HG03064 (cell line): ENCODE results near the gene ACBD6.
"Not testable (repeated sequence)": the region's sequence is repeated elsewhere in the genome, so short reads cannot be mapped to it uniquely, and the experiment has no call there.

Experiments used
- ATAC-seq: cut with Tn5 transposase; IDR thresholded peaks from one replicate; pipeline ENCODE4 v1.9.1; 2021; ENCODE audit warnings: low read depth; ENCODE audit not compliant: unreplicated experiment

The ACBD6 gene

GRCh38 chr1:180502361-180503279 is at the start of gene ACBD6:
ACBD6 (minus strand) TSS chr1:180502577; CDS start chr1:180502266, 311 bp downstream.
- ATAC-seq = peak; percentile 81

- ATAC-seq = no peak
These were observed 49.6 kb upstream of the ACBD6 start for GRCh38 chr1:180551997-180552396.

DNA sequence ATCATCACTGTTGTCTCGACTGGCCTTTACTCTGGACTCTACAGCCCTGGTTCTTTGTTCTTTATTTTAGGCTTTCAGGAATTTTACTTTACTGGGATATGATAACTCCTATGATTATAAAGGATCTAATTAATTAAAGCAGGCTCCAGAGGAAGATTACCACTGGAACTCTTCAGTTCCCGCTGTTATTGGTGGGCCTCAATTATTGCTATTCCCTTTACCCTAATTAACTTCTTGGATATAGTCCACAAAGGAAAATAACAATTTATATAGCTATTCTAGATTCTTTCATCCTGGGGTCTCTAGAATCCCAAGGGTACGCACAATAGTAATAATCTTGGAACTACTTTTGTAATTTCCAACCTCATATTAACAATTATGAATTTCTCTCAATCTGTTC is 47.9 kb upstream of the ACBD6 start:
- no peak for ATAC-seq

DNA sequence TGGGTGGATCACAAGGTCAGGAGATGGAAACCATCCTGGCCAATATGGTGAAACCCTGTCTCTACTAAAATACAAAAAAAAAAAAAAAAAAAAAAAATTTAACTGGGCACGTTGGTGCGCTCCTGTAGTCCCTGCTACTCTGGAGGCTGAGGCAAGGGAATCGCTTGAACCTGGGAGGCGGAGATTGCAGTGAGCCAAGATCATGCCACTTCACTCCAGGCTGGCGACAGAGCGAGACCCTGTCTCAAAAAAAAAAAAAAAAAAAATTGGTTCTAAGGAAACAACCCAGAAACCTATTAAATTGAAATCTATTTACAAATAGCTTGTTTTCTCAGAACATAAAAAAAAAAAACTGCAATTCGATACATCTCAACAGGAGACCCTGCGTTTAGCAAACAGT is 47.4 kb upstream of the ACBD6 start:
- ATAC-seq = not testable (repeated sequence)

- no peak for ATAC-seq
These were observed 46.4 kb upstream of the ACBD6 start for GRCh38 chr1:180548686-180549317.

- no peak for ATAC-seq
These were observed 43.6 kb upstream of the ACBD6 start for GRCh38 chr1:180545991-180546390.

- ATAC-seq = no peak
These were observed 41.7 kb upstream of the ACBD6 start for GRCh38 chr1:180544050-180544449.

GRCh38 chr1:180542838-180543145 is 40.4 kb upstream of the ACBD6 start:
- no peak for ATAC-seq

GRCh38 chr1:180542113-180542837 is 39.9 kb upstream of the ACBD6 start:
- no peak for ATAC-seq

DNA sequence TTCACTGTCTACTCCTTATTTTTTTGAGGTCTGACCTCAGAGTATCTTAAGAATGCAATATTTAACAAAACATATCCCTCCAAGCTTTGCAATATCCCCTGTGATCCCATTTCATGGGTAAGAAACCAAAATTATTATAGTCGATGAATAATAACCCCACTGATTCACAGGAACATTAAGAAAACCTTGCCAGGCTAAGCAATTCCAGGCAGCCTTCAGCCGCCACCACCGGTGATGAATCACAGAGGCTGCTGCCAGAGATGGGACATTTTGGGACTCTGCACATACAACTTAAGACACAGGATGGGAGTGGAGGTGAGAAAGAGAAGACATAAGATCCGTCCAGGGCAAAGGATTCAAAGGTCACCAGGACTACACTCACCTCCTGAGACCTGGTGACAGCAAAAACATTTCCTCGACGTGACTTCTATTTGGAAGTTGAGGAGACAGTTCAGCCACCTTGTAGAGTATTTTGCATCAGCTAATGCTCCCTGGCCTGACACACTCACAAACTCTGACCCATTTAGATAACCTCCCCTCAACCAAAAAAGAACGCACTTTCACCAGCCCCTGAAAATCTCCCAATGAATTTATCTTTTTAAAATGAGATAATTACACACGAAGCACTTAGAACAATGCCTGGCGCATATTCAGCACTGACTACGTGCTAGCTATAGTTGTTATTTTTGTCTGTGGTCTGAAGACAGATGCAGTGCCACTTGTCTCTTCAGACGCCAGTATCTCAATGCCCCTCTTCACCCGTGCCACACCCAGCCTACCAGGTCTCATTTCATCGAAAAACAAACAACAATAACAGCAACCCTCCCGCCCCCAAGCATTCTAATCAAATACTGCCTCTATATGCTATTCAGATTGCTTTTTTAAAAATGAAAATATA is 38.6 kb upstream of the ACBD6 start:
- ATAC-seq = no peak

DNA sequence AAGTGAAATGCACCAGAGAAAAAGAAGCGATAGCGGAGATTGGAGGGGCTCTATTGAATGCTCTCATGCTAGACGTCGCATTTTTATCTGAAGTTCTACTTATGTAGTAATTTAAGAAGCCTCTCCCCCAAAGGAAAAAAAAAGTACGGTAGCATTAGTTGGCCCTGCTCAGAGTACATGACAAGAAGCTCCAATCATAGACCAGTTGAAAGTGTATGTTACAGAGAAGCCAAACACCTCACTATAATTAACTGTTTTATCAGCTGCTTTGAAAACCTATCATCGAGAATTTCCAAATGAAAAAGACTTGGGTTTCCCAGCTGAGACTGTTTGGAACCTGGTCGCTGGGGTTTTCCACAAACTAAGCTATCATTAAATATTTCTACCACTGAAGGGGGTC is 36.8 kb upstream of the ACBD6 start:
- ATAC-seq = no peak

DNA sequence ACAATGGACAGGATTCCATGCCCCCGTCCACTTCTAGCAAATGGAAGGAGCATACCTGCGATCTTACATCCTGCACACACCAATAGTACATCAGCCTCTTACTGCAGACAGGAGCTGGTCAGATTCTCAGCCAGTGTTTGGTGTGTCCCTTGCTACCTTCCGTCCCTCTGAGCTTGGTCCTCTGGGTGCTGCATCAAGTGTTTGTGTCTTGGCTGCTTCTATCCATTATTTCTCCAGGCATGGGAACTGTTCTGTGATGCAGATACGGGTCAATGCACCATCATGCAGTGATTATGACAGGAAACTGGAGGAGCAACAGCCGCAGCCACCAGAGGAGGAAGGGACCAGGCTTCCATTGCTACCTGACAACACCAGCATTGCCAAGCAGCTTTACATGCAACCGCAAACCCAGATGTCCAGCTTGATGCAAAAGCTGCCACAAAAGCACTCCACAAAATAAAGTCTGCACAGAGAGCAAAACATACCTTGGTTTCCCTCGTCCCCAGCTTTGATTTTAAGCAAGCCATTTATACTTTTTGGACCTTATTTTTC is 34.5 kb upstream of the ACBD6 start:
- ATAC-seq = no peak

- no peak for ATAC-seq
These were observed 33.1 kb upstream of the ACBD6 start for GRCh38 chr1:180535418-180535999.

- no peak for ATAC-seq
These were observed 31.8 kb upstream of the ACBD6 start for GRCh38 chr1:180534214-180534613.

DNA sequence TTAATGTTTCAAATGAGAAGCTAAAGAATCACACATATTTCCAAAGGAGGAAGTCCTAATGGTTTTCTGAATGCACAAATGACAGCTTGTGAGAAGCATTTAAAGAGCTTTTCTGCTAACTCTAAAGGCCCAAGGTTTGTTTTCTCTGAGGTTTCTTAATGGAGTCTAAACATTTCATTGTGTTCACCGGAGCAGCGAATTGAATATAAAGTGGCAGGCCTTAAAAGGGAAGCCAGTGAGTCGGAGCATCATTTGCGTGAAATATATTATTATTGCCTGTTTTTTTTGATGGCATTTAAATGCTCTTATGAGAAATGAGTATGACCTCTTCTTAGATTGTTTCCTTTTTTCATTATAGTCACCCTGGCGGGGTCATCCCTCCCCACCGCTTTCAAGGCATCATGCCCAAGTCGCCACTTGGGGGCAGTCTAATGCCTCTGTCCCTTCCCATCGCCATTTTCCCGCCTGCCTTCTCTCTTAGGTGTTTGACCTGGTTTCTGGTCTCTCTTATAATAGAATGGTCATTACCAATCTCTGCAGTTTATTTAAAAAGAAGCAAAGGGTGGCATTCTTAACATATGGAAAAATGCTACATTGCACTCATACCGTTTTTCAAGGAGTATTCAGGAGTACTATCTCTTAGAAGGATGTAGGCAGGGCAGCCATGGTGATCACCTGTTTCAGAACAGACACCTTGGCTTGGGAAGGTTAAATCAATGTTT is 31.1 kb upstream of the ACBD6 start:
- no peak for ATAC-seq

GRCh38 chr1:180532854-180533253 is 30.5 kb upstream of the ACBD6 start:
- ATAC-seq = no peak

- ATAC-seq = no peak
These were observed 28.1 kb upstream of the ACBD6 start for GRCh38 chr1:180530501-180530900.

DNA sequence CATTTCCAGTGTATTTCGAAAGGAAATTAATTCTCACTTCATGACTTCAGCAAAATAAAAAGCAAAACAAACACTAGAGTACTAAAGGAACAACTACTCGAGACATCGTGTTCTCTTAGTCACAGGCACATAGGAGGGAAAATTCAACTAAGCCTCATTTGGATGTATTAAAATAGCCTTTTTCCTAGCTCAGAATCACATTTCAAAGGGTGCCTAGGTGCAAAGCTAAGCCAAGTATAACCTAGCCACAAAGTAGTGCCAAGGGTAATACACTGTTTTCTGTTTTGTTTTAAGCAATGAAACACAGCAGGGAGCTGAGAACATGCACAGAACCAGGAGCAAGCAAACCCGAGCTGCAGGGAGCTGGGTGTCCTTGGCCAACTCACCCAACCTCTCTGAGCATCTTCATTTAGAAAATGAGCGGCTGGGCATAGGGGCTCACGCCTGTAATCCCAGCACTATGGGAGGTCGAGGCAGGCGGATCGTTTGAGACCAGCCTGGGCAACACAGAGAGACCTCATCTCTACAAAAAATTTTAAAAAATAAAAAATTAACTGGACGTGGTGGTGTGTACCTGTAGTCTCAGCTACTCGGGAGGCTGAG is 26.6 kb upstream of the ACBD6 start:
- no peak for ATAC-seq
